ENCODE data around the gene ATP8B3.

- TF ChIP-seq CTCF (IDR thresholded peaks at IDR 0.05) (no peak), POLR2A (IDR thresholded peaks at IDR 0.05) (no peak)
Observed at GRCh38 chr19:1748115-1748872, 63.8 kb downstream of the ATP8B3 start.

Data from testis (tissue), 2 donors.